HL-60/S4 treated with phorbol 12-myristate 13-acetate at 8.2 ng/mL for 4 days and 3 days (cell line): Measurements from ENCODE around the gene DNAJC7.
"Not testable (repeated sequence)": the region's sequence is repeated elsewhere in the genome, so short reads cannot be mapped to it uniquely, and the experiment has no call there.

Source experiments
- in situ Hi-C: fragments of 300-500 bp; cut with MboI; formaldehyde crosslinking; loops from 2 replicates; pipeline ENCODE4 v1.15.0; 2022; ENCODE audit warnings: low sequenced_read_pairs

Gene DNAJC7

GRCh38 chr17:42017866-42018200 is 594 bp upstream of the DNAJC7 start:
- in situ Hi-C loops: no loop called here

DNA sequence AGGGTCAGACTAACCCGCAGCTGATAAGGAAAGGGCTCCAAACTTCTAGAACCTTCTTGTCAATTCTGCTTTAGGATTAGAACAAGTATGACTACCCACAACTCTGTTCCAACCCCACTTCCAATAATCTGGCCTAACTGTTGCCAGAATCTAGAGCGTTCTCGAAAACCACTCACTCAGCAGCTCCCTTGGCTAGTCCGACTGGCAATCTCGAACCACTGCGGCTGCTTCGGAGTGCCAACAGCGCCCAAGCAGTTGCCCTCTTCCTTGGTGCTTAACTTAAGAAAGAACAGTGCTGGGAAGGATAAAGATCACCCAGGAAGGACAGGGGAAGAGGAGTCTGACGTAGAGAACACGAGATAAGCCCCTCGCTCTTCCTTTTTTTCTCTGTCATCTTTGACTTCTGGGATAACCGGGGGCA is 818 bp downstream of the DNAJC7 start:
- in situ Hi-C loops: no loop called here

- in situ Hi-C loops: not testable (repeated sequence)
Measured at GRCh38 chr17:42013740-42014139, 3.5 kb downstream of the DNAJC7 start.

- in situ Hi-C loops: not testable (repeated sequence)
Measured at GRCh38 chr17:42012363-42012762, 4.9 kb downstream of the DNAJC7 start.

DNA sequence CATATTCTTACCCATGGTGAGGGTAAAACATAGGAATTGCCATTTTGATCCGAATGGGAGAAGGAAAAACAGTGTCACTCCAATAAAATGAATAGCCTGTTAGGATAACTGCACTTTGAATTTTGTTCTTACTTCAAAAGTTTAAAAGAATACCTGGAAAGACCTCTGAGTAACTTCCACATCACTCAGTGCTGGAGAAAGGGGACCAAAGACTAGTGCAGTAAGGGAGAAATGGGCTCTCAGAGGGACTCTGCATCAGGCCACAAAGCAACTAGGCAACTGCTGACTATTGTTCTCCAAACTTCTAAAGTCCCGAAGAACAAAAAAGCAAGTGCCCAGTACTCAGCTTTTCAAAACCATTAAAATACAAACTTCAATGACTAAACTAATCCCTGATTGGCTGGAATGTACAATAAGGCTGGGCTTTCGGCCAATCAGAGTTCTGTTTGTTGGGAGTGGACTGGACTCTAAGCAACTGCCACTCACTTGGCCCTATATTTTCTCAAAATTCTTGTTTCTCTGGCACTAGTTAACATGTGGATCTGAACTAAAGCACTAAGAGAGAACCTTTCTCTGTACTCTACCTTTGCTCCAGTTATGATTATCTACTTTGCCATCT is 6.2 kb downstream of the DNAJC7 start:
- in situ Hi-C loops: no loop called here

DNA sequence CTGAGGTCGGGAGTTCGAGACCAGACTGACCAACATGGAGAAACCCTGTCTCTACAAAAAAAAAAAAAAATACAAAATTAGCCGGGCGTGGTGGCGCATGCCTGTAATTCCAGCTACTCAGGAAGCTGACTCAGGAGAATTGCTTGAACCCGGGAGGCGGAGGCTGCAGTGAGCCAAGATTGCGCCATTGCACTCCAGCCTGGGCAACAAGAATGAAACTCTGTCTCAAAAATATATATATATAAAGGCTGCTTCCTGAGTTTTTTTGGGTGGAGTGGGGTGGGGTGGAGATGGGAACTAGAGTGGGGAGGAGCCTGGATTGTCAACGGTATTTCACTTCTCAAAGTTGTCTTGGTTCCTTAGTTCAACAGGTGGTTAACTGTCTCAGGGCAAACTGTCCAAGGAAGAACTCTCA is 7.0 kb downstream of the DNAJC7 start:
- in situ Hi-C loops: not testable (repeated sequence)

GRCh38 chr17:42009170-42009569 is 8.1 kb downstream of the DNAJC7 start:
- in situ Hi-C loops: no loop called here

DNA sequence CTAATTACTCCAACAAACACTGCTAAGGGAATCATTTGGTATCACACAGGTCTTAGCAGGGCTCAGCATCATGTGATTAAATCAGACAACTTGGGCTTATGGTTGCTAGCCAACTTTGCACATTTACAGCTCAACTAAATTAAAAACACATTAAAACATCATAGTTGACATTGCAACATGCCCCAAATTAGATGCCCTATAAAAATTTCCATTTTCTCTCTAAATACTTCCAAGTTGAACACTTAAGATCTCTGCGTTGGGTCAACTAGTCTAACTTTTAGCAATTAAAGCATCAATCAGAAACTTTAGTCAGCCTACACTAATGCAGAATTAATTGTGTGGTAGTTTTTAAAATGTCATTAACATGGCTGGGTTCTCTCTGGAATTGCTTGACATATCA is 12.1 kb downstream of the DNAJC7 start:
- in situ Hi-C loops: no loop called here

GRCh38 chr17:42002792-42003301 is 14.4 kb downstream of the DNAJC7 start:
- in situ Hi-C loops: no loop called here

GRCh38 chr17:42002175-42002791 is 15.0 kb downstream of the DNAJC7 start:
- in situ Hi-C loops: no loop called here

DNA sequence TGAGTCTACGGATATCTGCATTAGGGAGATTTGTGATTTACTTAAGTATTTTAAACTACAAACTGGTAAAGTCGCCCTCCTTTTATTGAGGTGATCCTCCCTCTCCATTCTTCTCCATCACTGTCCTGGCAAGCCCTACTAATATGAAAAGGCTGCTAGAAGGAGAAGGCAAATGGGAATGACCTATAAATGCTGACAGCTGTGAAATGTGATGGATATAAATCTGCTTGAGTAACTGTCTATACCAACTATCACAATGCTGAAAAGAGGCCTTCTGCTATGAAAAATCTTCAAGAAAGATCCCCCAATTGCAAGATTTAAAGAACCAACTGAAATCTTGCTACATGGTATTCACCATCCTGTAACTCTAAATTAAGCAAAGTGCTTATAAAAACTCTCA is 15.5 kb downstream of the DNAJC7 start:
- in situ Hi-C loops: no loop called here

- in situ Hi-C loops: no loop called here
Measured at GRCh38 chr17:42000413-42001133, 16.7 kb downstream of the DNAJC7 start.

DNA sequence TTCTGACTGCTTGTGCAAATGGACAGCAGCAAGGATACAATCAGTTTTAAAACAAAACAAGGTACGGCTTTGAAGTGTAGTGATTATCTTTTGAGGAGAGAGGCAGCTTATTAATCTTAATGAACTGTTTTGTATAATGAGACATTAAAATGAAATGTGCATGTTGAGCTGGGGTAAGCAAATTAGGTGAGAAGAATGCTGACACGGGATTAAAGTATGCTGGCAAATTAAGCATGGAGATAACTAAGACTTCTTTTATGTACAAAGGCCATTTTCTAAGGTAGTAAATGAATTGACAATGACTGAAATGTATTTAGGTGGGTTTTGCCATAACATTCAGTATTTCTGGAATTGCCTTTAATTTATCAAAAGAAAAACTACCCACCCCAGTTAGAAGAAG is 18.7 kb downstream of the DNAJC7 start:
- in situ Hi-C loops: no loop called here

- in situ Hi-C loops: no loop called here
Measured at GRCh38 chr17:41996855-41997164, 20.4 kb downstream of the DNAJC7 start.

DNA sequence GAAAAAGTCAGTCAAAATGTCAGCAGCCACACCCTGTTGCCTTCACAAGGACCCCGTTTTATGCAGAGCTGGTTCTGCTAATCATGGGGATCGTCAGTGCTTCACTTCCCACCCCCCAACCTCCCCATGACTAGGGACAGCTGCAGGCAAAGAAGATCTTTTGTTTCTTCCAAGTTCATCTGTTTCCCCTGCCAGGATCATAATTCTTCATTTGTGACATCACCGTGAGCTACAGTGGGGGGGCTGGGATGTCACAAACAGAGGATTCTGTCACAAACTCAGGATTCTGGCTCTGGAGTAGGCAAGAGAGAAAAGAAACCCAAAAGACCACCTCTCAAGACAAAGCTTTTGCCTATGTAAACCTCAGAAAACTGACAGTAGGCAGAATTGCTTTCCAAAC is 24.7 kb downstream of the DNAJC7 start:
- in situ Hi-C loops: no loop called here

GRCh38 chr17:41989702-41990419 is 27.4 kb downstream of the DNAJC7 start:
- in situ Hi-C loops: no loop called here

DNA sequence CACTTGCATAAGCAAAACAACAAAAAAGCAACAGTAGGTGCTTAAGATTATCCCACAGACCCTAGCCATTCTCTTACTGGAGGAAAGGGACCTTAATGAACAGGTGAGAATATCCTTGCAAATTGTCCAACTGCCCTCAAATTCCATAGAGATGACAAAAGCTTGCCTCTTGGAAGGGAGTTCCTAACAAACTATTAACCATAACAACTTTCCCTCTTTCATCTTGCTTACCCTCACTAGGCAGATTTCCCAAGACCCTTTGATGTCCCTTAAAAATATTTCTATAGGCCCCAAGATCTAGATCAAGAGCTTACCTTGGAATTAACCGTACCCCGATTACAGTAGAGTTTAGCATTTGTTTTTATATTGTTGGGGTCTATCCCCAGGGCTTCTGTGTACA is 28.8 kb downstream of the DNAJC7 start:
- in situ Hi-C loops: no loop called here

DNA sequence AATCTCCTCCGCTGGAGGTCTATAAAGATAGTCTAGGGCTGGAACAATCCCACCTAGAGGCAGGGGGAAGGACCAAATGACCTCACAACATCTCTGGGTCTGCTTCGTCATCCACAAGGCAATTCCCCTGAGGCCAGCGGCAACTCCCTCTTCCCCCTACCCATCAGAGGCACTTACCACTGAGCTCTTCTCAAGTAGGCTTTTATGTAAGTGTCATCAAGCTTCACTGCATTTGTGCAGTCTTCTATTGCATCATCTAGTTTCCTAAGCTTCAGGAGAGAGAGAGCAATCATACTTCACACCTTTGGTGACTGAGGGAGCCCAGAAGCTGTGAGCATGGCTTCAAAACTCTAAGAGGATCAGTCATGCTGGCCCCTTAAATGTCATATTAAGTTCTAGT is 29.6 kb downstream of the DNAJC7 start:
- in situ Hi-C loops: no loop called here

DNA sequence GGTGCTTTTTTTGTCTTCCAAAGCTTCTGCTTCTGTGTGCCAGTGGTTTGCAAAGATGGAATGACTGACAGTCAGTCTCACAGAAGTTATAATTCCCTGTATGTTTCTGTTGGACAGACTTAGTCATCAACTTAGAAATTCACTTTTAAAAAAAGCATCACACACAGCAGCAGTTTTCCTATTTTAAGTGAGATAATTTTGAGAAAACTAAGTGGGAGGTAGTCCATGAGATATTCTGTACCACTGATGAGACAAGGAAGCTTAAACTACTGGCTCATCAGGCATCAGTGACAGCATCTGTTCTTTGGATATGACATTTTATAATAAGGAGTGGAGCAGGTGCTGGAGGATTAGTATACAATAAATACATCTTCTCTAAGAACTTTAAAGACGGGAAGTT is 30.6 kb downstream of the DNAJC7 start:
- in situ Hi-C loops: no loop called here

DNA sequence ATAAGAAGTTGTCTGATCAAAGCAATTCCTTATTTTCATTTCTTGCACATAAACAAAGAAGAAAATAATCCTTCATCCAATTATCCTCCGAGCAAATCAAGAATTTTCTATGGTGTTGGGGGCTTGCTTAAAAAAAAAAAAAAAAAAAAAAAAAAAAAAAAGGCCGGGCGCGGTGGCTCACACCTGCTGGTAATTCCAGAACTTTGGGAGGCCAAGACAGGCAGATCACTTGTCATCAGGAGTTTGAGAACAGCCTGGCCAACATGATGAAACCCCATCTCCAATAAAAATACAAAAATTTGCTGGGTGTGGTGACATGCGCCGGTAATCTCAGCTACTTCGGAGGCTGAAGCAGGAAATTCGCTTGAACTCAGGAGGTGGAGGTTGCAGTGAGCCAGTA is 31.3 kb downstream of the DNAJC7 start:
- in situ Hi-C loops: no loop called here

- in situ Hi-C loops: no loop called here
Measured at GRCh38 chr17:41984454-41984853, 32.8 kb downstream of the DNAJC7 start.
